ENCODE data around the gene SRPX. TPM values are rescaled to one million over a fixed set of nuclear protein-coding genes. Genes with fewer than 3 reads are reported as not detected.

SRPX gene
- total and polyA plus RNA-seq, 10 of the 15 experiments (the other 5 are each of a cell fraction or from before 2014, with no cell fraction given): 0.05 to 0.79 (median 0.23) TPM; not detected in 1

DNA sequence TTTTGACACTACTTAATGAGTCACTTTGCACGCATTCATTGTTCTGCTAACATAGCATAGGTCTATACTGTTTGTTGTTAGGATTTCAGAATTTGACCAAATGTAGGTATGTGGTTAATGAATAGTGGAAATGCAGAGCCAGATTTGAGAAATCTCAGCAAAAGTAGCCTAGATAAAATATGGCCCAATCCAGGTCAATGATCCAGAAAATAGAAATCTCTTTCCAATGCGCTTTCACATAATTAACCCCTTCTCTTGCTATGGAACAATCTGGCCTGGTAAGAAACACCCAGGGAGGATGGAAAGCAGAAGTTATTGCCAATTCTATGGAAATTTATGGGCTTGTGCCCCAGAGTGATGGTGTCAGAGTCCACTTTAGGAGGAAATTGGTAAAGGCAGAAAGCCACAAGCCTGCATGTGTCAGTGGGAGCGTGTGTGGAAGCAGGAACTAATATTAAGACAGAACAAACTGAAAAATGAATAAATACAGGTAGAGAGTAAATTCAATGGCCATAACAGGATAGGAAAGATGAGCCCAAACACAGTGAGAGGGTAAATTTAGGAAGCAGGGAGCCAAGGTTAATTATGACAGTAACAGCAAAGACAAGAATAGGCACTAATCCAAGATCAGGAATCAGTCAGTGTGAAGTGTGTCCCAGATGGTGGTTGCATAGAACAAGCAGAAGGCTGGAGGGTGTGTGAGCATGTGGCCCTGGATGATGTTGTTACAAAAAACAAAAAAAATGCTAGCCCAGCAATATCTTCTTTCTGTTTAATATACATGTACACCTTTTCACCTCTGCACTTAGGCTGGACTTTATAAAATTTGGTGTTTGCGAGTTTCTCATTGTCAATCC lies 111.4 kb downstream of the SRPX start (continued):
- TF ChIP-seq, protein P1, sequence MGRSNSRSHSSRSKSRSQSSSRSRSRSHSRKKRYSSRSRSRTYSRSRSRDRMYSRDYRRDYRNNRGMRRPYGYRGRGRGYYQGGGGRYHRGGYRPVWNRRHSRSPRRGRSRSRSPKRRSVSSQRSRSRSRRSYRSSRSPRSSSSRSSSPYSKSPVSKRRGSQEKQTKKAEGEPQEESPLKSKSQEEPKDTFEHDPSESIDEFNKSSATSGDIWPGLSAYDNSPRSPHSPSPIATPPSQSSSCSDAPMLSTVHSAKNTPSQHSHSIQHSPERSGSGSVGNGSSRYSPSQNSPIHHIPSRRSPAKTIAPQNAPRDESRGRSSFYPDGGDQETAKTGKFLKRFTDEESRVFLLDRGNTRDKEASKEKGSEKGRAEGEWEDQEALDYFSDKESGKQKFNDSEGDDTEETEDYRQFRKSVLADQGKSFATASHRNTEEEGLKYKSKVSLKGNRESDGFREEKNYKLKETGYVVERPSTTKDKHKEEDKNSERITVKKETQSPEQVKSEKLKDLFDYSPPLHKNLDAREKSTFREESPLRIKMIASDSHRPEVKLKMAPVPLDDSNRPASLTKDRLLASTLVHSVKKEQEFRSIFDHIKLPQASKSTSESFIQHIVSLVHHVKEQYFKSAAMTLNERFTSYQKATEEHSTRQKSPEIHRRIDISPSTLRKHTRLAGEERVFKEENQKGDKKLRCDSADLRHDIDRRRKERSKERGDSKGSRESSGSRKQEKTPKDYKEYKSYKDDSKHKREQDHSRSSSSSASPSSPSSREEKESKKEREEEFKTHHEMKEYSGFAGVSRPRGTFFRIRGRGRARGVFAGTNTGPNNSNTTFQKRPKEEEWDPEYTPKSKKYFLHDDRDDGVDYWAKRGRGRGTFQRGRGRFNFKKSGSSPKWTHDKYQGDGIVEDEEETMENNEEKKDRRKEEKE (IDR thresholded peaks at IDR 0.05): no peak
- TF ChIP-seq, protein P2, sequence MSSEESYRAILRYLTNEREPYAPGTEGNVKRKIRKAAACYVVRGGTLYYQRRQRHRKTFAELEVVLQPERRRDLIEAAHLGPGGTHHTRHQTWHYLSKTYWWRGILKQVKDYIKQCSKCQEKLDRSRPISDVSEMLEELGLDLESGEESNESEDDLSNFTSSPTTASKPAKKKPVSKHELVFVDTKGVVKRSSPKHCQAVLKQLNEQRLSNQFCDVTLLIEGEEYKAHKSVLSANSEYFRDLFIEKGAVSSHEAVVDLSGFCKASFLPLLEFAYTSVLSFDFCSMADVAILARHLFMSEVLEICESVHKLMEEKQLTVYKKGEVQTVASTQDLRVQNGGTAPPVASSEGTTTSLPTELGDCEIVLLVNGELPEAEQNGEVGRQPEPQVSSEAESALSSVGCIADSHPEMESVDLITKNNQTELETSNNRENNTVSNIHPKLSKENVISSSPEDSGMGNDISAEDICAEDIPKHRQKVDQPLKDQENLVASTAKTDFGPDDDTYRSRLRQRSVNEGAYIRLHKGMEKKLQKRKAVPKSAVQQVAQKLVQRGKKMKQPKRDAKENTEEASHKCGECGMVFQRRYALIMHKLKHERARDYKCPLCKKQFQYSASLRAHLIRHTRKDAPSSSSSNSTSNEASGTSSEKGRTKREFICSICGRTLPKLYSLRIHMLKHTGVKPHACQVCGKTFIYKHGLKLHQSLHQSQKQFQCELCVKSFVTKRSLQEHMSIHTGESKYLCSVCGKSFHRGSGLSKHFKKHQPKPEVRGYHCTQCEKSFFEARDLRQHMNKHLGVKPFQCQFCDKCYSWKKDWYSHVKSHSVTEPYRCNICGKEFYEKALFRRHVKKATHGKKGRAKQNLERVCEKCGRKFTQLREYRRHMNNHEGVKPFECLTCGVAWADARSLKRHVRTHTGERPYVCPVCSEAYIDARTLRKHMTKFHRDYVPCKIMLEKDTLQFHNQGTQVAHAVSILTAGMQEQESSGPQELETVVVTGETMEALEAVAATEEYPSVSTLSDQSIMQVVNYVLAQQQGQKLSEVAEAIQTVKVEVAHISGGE (CRISPR knock-in tag; IDR thresholded peaks at IDR 0.05): no peak
- TF ChIP-seq GATAD2B (conservative IDR thresholded peaks at IDR 0.05; ENCODE audit: low read depth) (no peak), CREM (IDR thresholded peaks at IDR 0.05; ENCODE audit: low read depth) (no peak), HDAC6 (IDR thresholded peaks at IDR 0.05; ENCODE audit: unreplicated experiment) (no peak), MEF2B (IDR thresholded peaks at IDR 0.05; ENCODE audit: partially characterized antibody, poor library complexity, severe bottlenecking) (no peak), SKIL (IDR thresholded peaks at IDR 0.05; ENCODE audit: low read depth, poor library complexity, severe bottlenecking) (no peak), ZNF274 (IDR thresholded peaks at IDR 0.05; ENCODE audit: insufficient read depth, insufficient read length) (no peak), PML (IDR thresholded peaks at IDR 0.05; ENCODE audit: low read length) (no peak), SMAD5 (IDR thresholded peaks at IDR 0.05; ENCODE audit: low read depth) (no peak)

Measured in GM12878 (cell line).